C4-2B (cell line): ENCODE data around the gene THSD7B.
"Not testable (repeated sequence)": the region's sequence is repeated elsewhere in the genome, so short reads cannot be mapped to it uniquely, and the experiment has no call there.

Experiments used
- H3K27ac ChIP-seq: fragments of 450-650 bp; 2 replicates; pipeline ENCODE4 v1.5.1; 2017
- ZFX ChIP-seq: fragments of 450-650 bp; IDR thresholded peaks from 2 replicates; pipeline ENCODE4 v1.6.1; 2017
- TF ChIP-seq, protein P1 (sequence below): fragments of 450-650 bp; conservative IDR thresholded peaks from 2 replicates; pipeline ENCODE4 v1.5.1; 2017; ENCODE audit warnings: mild to moderate bottlenecking

The THSD7B gene

GRCh38 chr2:137675584-137676327 is 910.4 kb downstream of the THSD7B start:
- H3K27ac ChIP-seq: no peak overlapping the region
- TF ChIP-seq, protein P1, sequence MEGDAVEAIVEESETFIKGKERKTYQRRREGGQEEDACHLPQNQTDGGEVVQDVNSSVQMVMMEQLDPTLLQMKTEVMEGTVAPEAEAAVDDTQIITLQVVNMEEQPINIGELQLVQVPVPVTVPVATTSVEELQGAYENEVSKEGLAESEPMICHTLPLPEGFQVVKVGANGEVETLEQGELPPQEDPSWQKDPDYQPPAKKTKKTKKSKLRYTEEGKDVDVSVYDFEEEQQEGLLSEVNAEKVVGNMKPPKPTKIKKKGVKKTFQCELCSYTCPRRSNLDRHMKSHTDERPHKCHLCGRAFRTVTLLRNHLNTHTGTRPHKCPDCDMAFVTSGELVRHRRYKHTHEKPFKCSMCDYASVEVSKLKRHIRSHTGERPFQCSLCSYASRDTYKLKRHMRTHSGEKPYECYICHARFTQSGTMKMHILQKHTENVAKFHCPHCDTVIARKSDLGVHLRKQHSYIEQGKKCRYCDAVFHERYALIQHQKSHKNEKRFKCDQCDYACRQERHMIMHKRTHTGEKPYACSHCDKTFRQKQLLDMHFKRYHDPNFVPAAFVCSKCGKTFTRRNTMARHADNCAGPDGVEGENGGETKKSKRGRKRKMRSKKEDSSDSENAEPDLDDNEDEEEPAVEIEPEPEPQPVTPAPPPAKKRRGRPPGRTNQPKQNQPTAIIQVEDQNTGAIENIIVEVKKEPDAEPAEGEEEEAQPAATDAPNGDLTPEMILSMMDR: no peak
- no peak for TF ChIP-seq ZFX

GRCh38 chr2:137676346-137676745 is 911.0 kb downstream of the THSD7B start:
- TF ChIP-seq, protein P1: no peak
- TF ChIP-seq ZFX: no peak
- no peak overlapping the region for H3K27ac ChIP-seq

DNA sequence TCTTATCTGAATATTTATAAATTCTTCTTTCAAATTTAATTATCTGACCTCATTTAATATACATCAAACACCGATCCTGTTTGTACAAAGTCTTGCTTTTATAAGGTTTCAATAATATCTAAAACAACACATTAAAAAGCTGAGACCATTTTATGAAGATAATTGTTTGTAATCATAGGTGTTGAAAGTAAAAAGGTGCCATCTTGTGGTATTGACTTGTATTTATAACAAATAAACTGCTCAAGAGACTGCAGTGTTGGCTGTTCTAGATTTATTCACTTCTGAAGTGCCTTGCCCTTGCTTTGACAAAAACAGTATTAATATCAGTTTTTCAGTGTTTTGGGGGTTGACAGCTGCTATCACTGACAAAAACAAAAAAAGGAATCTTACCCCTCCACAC is 912.1 kb downstream of the THSD7B start:
- no peak for TF ChIP-seq ZFX
- TF ChIP-seq, protein P1: peak; percentile 28
- no peak overlapping the region for H3K27ac ChIP-seq

- no peak overlapping the region for H3K27ac ChIP-seq
- TF ChIP-seq ZFX: no peak
- TF ChIP-seq, protein P1: no peak
Observed at GRCh38 chr2:137689549-137689948, 924.2 kb downstream of the THSD7B start.

GRCh38 chr2:137693534-137693933 is 928.2 kb downstream of the THSD7B start:
- no peak overlapping the region for H3K27ac ChIP-seq
- TF ChIP-seq ZFX: no peak
- TF ChIP-seq, protein P1: no peak

DNA sequence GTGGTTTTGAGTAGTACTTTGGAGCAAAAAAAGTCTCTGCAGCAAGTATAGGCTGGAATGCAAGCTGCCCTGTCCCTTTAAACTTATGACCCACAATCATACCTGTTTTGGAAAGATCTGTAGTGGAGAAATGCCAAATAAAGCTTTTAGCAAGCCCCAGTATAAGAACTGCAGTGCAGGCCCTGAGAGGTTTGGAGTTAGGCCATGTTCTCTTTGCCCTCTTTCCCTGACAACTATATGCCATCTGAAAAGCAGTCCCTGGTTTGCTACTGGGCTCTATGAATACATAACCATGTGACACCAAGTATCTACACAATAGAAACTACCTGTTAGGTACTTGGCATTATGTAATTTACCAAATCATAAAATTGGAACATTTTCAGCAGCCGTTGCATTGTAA is 931.6 kb downstream of the THSD7B start:
- H3K27ac ChIP-seq: no peak overlapping the region
- TF ChIP-seq ZFX: no peak
- TF ChIP-seq, protein P1: no peak

DNA sequence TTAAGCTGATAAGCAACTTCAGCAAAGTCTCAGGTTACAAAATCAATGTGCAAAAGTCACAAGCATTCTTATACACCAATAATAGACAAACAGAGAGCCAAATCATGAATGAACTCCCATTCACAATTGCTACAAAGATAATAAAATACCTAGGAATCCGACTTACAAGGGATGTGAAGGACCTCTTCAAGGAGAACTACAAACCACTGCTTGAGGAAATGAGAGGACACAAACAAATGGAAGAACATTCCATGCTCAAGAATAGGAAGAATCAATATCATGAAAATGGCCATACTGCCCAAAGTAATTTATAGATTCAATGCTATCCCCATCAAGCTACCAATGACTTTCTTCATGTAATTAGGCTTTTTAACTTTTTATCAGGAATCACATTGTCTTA is 934.9 kb downstream of the THSD7B start:
- H3K27ac ChIP-seq: not testable (repeated sequence)

DNA sequence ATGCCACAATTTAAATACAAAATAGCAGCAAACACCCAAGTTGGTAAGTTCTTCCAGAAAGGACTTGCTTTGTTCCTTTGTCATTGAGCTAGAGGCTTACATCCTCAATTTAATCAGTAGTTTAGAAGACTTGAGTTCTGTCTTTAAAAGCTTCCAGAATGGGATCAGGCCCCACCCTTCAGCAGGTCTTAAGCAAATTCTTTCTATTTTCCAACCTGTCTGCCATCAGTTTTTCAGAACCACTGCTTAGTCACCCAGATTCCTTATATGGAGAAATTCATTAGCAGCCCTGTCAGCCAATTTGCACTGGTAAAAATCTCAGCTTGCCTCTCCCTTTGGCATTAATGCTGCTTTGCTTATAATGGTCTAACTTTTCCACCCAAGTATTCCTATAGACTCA is 935.3 kb downstream of the THSD7B start:
- no peak for TF ChIP-seq ZFX
- TF ChIP-seq, protein P1: no peak
- no peak overlapping the region for H3K27ac ChIP-seq
